HepG2 (cell line): ENCODE measurements around the gene TBXAS1.

Experiments used
- CTCF ChIP-seq: sonication (generic); formaldehyde crosslinking; IDR thresholded peaks from 2 replicates; pipeline ENCODE4 v1.5.0; 2020; ENCODE audit warnings: mild to moderate bottlenecking, missing genetic modification reagents, moderate library complexity
- DPF2 ChIP-seq: sonication (generic); formaldehyde crosslinking; IDR thresholded peaks from 2 replicates; pipeline ENCODE4 v1.4.0; 2020; ENCODE audit warnings: mild to moderate bottlenecking, low read depth, missing genetic modification reagents, borderline replicate concordance
- E2F5 ChIP-seq: sonication (generic); formaldehyde crosslinking; conservative IDR thresholded peaks from 2 replicates; pipeline ENCODE4 v1.4.0; 2020; ENCODE audit warnings: missing genetic modification reagents
- ZZZ3 ChIP-seq: sonication (generic); formaldehyde crosslinking; IDR thresholded peaks from 2 replicates; pipeline ENCODE4 v1.4.0; 2020; ENCODE audit warnings: missing genetic modification reagents, mild to moderate bottlenecking, borderline replicate concordance

- TF ChIP-seq ZZZ3 (CRISPR knock-in tag), result no peak
- no peak for TF ChIP-seq DPF2 (CRISPR knock-in tag)
- no peak for TF ChIP-seq E2F5 (CRISPR knock-in tag)
- no peak for TF ChIP-seq CTCF
Measured at GRCh38 chr7:140045697-140046096, 216.6 kb downstream of the TBXAS1 start.
